ENCODE results near the gene HSPBP1. TPM values are rescaled to one million over a fixed set of nuclear protein-coding genes. Genes with fewer than 3 reads are reported as not detected.

Gene HSPBP1
- total RNA-seq, 5 donors from 2014 or later (not counting 1 experiment from before 2014, with no cell fraction given), result 16.8 to 27.6 (median 24.7) TPM

DNA sequence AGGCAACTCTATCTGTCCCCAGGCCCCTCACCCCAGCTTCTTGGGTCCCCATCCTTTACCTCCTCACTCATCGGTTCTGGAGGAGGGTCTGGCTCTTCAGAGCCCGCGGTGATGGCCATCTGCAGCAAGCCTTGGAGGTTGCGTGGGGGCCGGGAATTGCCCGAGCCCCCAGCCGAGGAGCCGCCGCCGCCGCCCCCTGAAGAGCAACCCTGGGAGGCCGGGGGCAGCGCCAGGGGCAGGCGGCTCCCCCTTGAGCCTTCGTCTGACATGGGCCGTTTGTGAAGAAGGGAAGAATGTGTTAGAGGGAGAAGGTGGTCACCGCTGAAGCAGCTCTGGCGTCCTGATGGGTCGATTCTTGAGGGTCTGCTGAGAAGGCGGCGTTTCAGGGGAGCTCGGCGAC is 570 bp downstream of the HSPBP1 start:
- Histone ChIP-seq H3K4me1 (ENCODE audit: control insufficient read depth in 1 of 2, extremely low read depth in 1 of 2, insufficient read depth in 2 of 2, low read length in 2 of 2) (peaks cover 9 to 65% of the 10 kb centered on the region in 2 experiments), H3K27ac (ENCODE audit: low read length) (peak overlapping the region; percentile 90), H3K27me3 (replicated peaks in 1 of 2; ENCODE audit: control insufficient read depth in 2 of 2, extremely low read depth in 1 of 2, insufficient read depth in 2 of 2, low read length in 1 of 2) (no peaks in the 10 kb centered on the region), H3K36me3 (ENCODE audit: control insufficient read depth in 2 of 2, extremely low read depth in 1 of 2, insufficient read depth in 1 of 2, low read length in 1 of 2) (peaks cover 12 to 23% of the 10 kb centered on the region in 2 donors), H3K4me3 (ENCODE audit: control insufficient read depth in 1 of 2, extremely low read depth in 1 of 2, low read length in 1 of 2) (peak overlapping the region; percentile 84 to 96), H3K9me3 (no peaks in the 10 kb centered on the region)
- H3K36me3 Mint-ChIP-seq, result peaks cover 17% of the 10 kb centered on the region
- 6% methylated on average over 11 of the region's 23 CpGs for WGBS (ENCODE audit: insufficient coverage)
- ChIA-PET POLR2A (interaction anchor here in 1 of 2 donors (1.1 to 1.2 kb wide), 2 partner anchors 20 to 25 kb away, joined by 5 to 9 read pairs; partner anchors contain the start of gene PPP6R1), CTCF (interaction anchor here in 1 of 2 donors (1.0 to 1.2 kb wide), 3 partner anchors 20 to 225 kb away, joined by 4 to 9 read pairs (median 8); partner anchors contain the start of gene PPP6R1)
- peak overlapping the region; percentile 96 to 97 for H3K27ac Mint-ChIP-seq
- no peaks in the 10 kb centered on the region for H3K9me3 Mint-ChIP-seq
- peaks cover 25 to 50% (median 32%) of the 10 kb centered on the region in 3 donors for H3K4me1 Mint-ChIP-seq
- DNase-seq, result no peak
- ATAC-seq (replicated peaks in 1 of 4), result no peak
- peak overlapping the region; percentile 94 to 99 (median 98) for H3K4me3 Mint-ChIP-seq
- no peaks in the 10 kb centered on the region for H3K27me3 Mint-ChIP-seq

- 95% methylated on average over 8 of the region's 13 CpGs for whole genome bisulfite sequencing (ENCODE audit: insufficient coverage)
- Histone ChIP-seq H3K36me3 (ENCODE audit: control insufficient read depth in 2 of 2, extremely low read depth in 1 of 2, insufficient read depth in 1 of 2, low read length in 1 of 2) (peaks cover 16 to 28% of the 10 kb centered on the region in 2 donors), H3K27ac (ENCODE audit: low read length) (peak overlapping the region; percentile 90), H3K27me3 (replicated peaks in 1 of 2; ENCODE audit: control insufficient read depth in 2 of 2, extremely low read depth in 1 of 2, insufficient read depth in 2 of 2, low read length in 1 of 2) (no peaks in the 10 kb centered on the region), H3K4me3 (ENCODE audit: control insufficient read depth in 1 of 2, extremely low read depth in 1 of 2, low read length in 1 of 2) (no peak overlapping the region), H3K9me3 (no peaks in the 10 kb centered on the region), H3K4me1 (ENCODE audit: control insufficient read depth in 1 of 2, extremely low read depth in 1 of 2, insufficient read depth in 2 of 2, low read length in 2 of 2) (peaks cover 9 to 63% of the 10 kb centered on the region in 2 experiments)
- ChIA-PET POLR2A (no interaction called here), CTCF (interaction anchor here in 1 of 2 donors (1.0 kb wide), 1 partner anchor 22 kb away, joined by 3 read pairs; no protein-coding TSS in a partner anchor)
- Mint-ChIP-seq H3K27me3 (no peaks in the 10 kb centered on the region), H3K9me3 (no peaks in the 10 kb centered on the region), H3K36me3 (peaks cover 19% of the 10 kb centered on the region), H3K27ac (no peak overlapping the region), H3K4me3 (peak overlapping the region; percentile 94 to 99 (median 98)), H3K4me1 (peaks cover 22 to 49% (median 31%) of the 10 kb centered on the region in 3 donors)
- DNase-seq (no peak), ATAC-seq (replicated peaks in 1 of 4) (no peak)
Observed at GRCh38 chr19:55278391-55279135, 1.3 kb downstream of the HSPBP1 start.

- Histone ChIP-seq H3K27ac (ENCODE audit: low read length) (peak overlapping the region; percentile 75), H3K4me3 (ENCODE audit: control insufficient read depth in 1 of 2, extremely low read depth in 1 of 2, low read length in 1 of 2) (no peak overlapping the region), H3K27me3 (replicated peaks in 1 of 2; ENCODE audit: control insufficient read depth in 2 of 2, extremely low read depth in 1 of 2, insufficient read depth in 2 of 2, low read length in 1 of 2) (no peaks in the 10 kb centered on the region), H3K36me3 (ENCODE audit: control insufficient read depth in 2 of 2, extremely low read depth in 1 of 2, insufficient read depth in 1 of 2, low read length in 1 of 2) (peaks cover 18 to 34% of the 10 kb centered on the region in 2 donors), H3K9me3 (no peaks in the 10 kb centered on the region), H3K4me1 (ENCODE audit: control insufficient read depth in 1 of 2, extremely low read depth in 1 of 2, insufficient read depth in 2 of 2, low read length in 2 of 2) (peaks cover 9 to 58% of the 10 kb centered on the region in 2 experiments)
- no peak for ATAC-seq (replicated peaks in 1 of 4)
- Mint-ChIP-seq H3K36me3 (peaks cover 25% of the 10 kb centered on the region), H3K27me3 (no peaks in the 10 kb centered on the region), H3K4me3 (peak overlapping the region in 2 of 3 donors; percentile 2 to 13), H3K9me3 (no peaks in the 10 kb centered on the region), H3K4me1 (peaks cover 13 to 41% (median 25%) of the 10 kb centered on the region in 3 donors), H3K27ac (peak overlapping the region in 1 of 2 donors; percentile 71)
- no peak for DNase-seq
- POLR2A ChIA-PET, result interaction anchor here (0.5 to 1.5 kb wide), 3 partner anchors 18 to 106 kb away, joined by 3 to 7 read pairs (median 3); no protein-coding TSS in a partner anchor
- CTCF ChIA-PET, result interaction anchor here in 1 of 2 donors (1.0 kb wide), 1 partner anchor 21 kb away, joined by 3 read pairs; no protein-coding TSS in a partner anchor
- WGBS (ENCODE audit: insufficient coverage), result 97% methylated on average over 14 of the region's 17 CpGs
Observed at GRCh38 chr19:55277494-55277893, 2.4 kb downstream of the HSPBP1 start.

- Mint-ChIP-seq H3K4me1 (peaks cover 13 to 41% (median 25%) of the 10 kb centered on the region in 3 donors), H3K9me3 (no peaks in the 10 kb centered on the region), H3K36me3 (peaks cover 31% of the 10 kb centered on the region), H3K27me3 (no peaks in the 10 kb centered on the region), H3K27ac (peak overlapping the region; percentile 39 to 71), H3K4me3 (peak overlapping the region in 2 of 3 donors; percentile 2 to 24)
- peak overlapping the region; percentile 75 for H3K27ac ChIP-seq (ENCODE audit: low read length)
- no peak for ATAC-seq (replicated peaks in 1 of 4)
- no peak overlapping the region for H3K4me3 ChIP-seq (ENCODE audit: control insufficient read depth in 1 of 2, extremely low read depth in 1 of 2, low read length in 1 of 2)
- ChIA-PET POLR2A (interaction anchor here (0.5 to 1.5 kb wide), 3 partner anchors 17 to 107 kb away, joined by 3 to 7 read pairs (median 3); no protein-coding TSS in a partner anchor), CTCF (no interaction called here)
- H3K36me3 ChIP-seq (ENCODE audit: control insufficient read depth in 2 of 2, extremely low read depth in 1 of 2, insufficient read depth in 1 of 2, low read length in 1 of 2), result peaks cover 18 to 38% of the 10 kb centered on the region in 2 donors
- 79% methylated on average over 12 of the region's 15 CpGs for WGBS (ENCODE audit: insufficient coverage)
- peaks cover 9 to 58% of the 10 kb centered on the region in 2 experiments for H3K4me1 ChIP-seq (ENCODE audit: control insufficient read depth in 1 of 2, extremely low read depth in 1 of 2, insufficient read depth in 2 of 2, low read length in 2 of 2)
- no peaks in the 10 kb centered on the region for H3K9me3 ChIP-seq
- peak in 1 of 35 experiments; percentile 47 for DNase-seq
- H3K27me3 ChIP-seq (replicated peaks in 1 of 2; ENCODE audit: control insufficient read depth in 2 of 2, extremely low read depth in 1 of 2, insufficient read depth in 2 of 2, low read length in 1 of 2), result no peaks in the 10 kb centered on the region
Observed at GRCh38 chr19:55276720-55277430, 3.0 kb downstream of the HSPBP1 start.

DNA sequence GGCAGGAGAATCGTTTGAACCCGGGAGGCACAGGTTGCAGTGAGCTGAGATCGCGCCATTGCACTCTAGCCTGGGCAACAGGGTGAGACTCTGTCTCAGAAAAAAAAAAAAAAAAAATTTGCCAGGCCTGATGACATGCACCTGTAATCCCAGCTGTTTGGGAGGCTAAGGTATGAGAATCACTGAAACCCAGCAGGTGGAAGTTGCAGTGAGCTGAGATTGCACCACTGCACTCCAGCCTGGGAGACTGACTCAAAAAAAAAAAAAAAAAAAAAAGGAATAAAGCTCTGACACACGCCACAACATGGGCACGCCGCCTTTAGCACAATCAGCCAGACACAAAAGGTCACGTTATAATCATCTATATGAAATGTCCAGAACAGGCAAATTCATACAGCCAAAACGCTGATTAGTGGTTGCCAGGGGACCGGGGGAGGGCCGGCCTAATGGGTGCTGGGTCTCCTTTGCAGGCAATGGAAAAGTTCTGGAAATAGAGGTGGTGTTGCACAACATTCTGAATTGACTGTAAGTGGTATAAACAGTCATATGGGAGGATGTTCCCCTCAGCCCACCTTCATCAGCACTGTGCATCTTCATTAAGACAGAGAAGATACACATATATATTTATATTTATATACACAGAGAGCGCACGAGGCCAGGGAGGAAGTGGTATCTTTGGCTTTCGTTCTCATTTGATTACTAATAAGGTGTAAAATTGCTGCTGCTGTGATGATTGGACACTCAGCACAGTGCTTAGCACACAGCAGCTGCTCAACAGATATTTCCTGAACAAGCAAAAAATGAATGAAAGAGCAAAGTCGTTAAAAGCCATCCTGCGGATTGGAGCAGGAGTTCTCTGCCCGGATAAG is 3.8 kb downstream of the HSPBP1 start:
- Histone ChIP-seq H3K27me3 (replicated peaks in 1 of 2; ENCODE audit: control insufficient read depth in 2 of 2, extremely low read depth in 1 of 2, insufficient read depth in 2 of 2, low read length in 1 of 2) (no peaks in the 10 kb centered on the region), H3K9me3 (no peaks in the 10 kb centered on the region), H3K4me3 (ENCODE audit: control insufficient read depth in 1 of 2, extremely low read depth in 1 of 2, low read length in 1 of 2) (no peak overlapping the region), H3K4me1 (ENCODE audit: control insufficient read depth in 1 of 2, extremely low read depth in 1 of 2, insufficient read depth in 2 of 2, low read length in 2 of 2) (peaks cover 9 to 56% of the 10 kb centered on the region in 2 experiments), H3K27ac (ENCODE audit: low read length) (peak overlapping the region; percentile 75), H3K36me3 (ENCODE audit: control insufficient read depth in 2 of 2, extremely low read depth in 1 of 2, insufficient read depth in 1 of 2, low read length in 1 of 2) (peaks cover 18 to 42% of the 10 kb centered on the region in 2 donors)
- peak in 2 of 35 experiments; percentile 26 to 65 for DNase-seq
- POLR2A ChIA-PET, result interaction anchor here (0.6 to 1.5 kb wide), 4 partner anchors 19 to 200 kb away, joined by 3 to 6 read pairs (median 4); partner anchors contain the start of gene KMT5C (in 1 of the 2)
- CTCF ChIA-PET, result interaction anchor here in 1 of 2 donors (0.6 to 0.7 kb wide), 3 partner anchors 92 to 191 kb away, joined by 3 to 5 read pairs (median 4); partner anchors contain the start of gene DNAAF3
- no peaks in the 10 kb centered on the region for H3K9me3 Mint-ChIP-seq
- no peak for ATAC-seq (replicated peaks in 1 of 4)
- peaks cover 32% of the 10 kb centered on the region for H3K36me3 Mint-ChIP-seq
- H3K27ac Mint-ChIP-seq, result peak overlapping the region in 1 of 2 donors; percentile 58
- H3K27me3 Mint-ChIP-seq, result no peaks in the 10 kb centered on the region
- H3K4me1 Mint-ChIP-seq, result peaks cover 13 to 37% (median 25%) of the 10 kb centered on the region in 3 donors
- WGBS (ENCODE audit: insufficient coverage), result 67% methylated on average over 11 of the region's 17 CpGs
- peak overlapping the region in 2 of 3 donors; percentile 2 to 24 for H3K4me3 Mint-ChIP-seq
